Subcutaneous abdominal adipose tissue (tissue), 5 donors: ENCODE results near the gene AIFM1.

Experiments used
- H3K27ac ChIP-seq: one replicate; pipeline ENCODE4 v1.7.0; 2013; ENCODE audit warnings: low read depth, mild to moderate bottlenecking, inconsistent platforms, low read length, moderate library complexity
- H3K27me3 ChIP-seq, 5 donors: one replicate each; pipeline ENCODE4 v1.7.0; 2013; ENCODE audit warnings: low read length in 5 of 5, inconsistent platforms in 1 of 5; ENCODE audit not compliant: control insufficient read depth in 5 of 5, insufficient read depth in 4 of 5
- H3K36me3 ChIP-seq, 5 donors: one replicate each; pipeline ENCODE4 v1.7.0; 2013; ENCODE audit warnings: low read length in 5 of 5; ENCODE audit not compliant: control insufficient read depth in 5 of 5, insufficient read depth in 5 of 5
- H3K4me1 ChIP-seq, 5 donors: one replicate each; pipeline ENCODE4 v1.7.0; 2013; ENCODE audit warnings: low read length in 5 of 5, mild to moderate bottlenecking in 3 of 5, moderate library complexity in 1 of 5; ENCODE audit not compliant: control insufficient read depth in 5 of 5, insufficient read depth in 5 of 5
- H3K4me3 ChIP-seq, 5 donors: one replicate each; pipeline ENCODE4 v1.7.0; 2013; ENCODE audit warnings: low read length in 5 of 5, low read depth in 1 of 5
- H3K9ac ChIP-seq, 5 donors: one replicate each; pipeline ENCODE4 v1.7.0; 2013; ENCODE audit warnings: low read length in 5 of 5, mild to moderate bottlenecking in 4 of 5, moderate library complexity in 3 of 5
- H3K9me3 ChIP-seq, 5 donors: one replicate each; pipeline ENCODE4 v1.7.0; 2013; ENCODE audit warnings: low read length in 5 of 5; ENCODE audit not compliant: control insufficient read depth in 5 of 5
- donor health status: healthy.
- donor health status: healthy.
- donor health status: healthy.
- donor health status: healthy.
- donor health status: healthy.

AIFM1 gene

DNA sequence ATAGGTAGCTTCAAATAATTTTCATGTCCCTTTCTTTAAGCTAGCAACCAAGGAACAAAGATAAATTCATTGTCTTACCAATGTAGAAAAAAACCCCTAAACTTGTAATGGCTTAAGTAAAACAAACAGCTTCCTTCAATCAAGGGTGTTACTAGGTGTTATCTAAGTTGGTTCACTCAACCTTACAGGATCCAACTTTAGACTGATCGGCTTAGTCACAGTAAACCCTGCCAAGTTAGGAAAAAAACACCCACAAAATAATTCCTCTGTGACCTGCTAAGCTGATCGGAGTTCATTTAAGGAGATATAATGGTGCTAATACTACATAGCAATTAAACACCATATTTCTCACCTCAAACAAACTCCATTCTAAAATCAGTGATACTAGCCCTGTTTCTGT is 10.1 kb downstream of the AIFM1 start:
- Histone ChIP-seq H3K4me1 (peaks cover 0 to 2% (median 0%) of the 10 kb centered on the region in 5 donors), H3K27ac (no peak overlapping the region), H3K4me3 (no peak overlapping the region)

GRCh38 chrX:130147631-130148030 is 18.0 kb downstream of the AIFM1 start:
- H3K27me3 ChIP-seq, result peaks cover 0 to 5% (median 0%) of the 10 kb centered on the region in 5 donors
- peaks cover 15 to 46% (median 20%) of the 10 kb centered on the region in 5 donors for H3K36me3 ChIP-seq
- no peak overlapping the region for H3K4me3 ChIP-seq
- no peaks in the 10 kb centered on the region for H3K9me3 ChIP-seq
- no peaks in the 10 kb centered on the region for H3K4me1 ChIP-seq
- no peak overlapping the region for H3K27ac ChIP-seq
- no peak overlapping the region for H3K9ac ChIP-seq

More for the DNA sequence above, 10.1 kb downstream of the AIFM1 start:
- Histone ChIP-seq H3K27me3 (no peaks in the 10 kb centered on the region), H3K9me3 (no peaks in the 10 kb centered on the region), H3K36me3 (peaks cover 0 to 3% (median 0%) of the 10 kb centered on the region in 5 donors), H3K9ac (no peak overlapping the region)

- Histone ChIP-seq H3K9me3 (no peaks in the 10 kb centered on the region), H3K4me1 (no peaks in the 10 kb centered on the region), H3K27ac (no peak overlapping the region), H3K9ac (no peak overlapping the region), H3K36me3 (peaks cover 15 to 51% (median 28%) of the 10 kb centered on the region in 5 donors), H3K4me3 (no peak overlapping the region), H3K27me3 (peaks cover 0 to 5% (median 0%) of the 10 kb centered on the region in 5 donors)
Measured at GRCh38 chrX:130145123-130145522, 20.5 kb downstream of the AIFM1 start.

DNA sequence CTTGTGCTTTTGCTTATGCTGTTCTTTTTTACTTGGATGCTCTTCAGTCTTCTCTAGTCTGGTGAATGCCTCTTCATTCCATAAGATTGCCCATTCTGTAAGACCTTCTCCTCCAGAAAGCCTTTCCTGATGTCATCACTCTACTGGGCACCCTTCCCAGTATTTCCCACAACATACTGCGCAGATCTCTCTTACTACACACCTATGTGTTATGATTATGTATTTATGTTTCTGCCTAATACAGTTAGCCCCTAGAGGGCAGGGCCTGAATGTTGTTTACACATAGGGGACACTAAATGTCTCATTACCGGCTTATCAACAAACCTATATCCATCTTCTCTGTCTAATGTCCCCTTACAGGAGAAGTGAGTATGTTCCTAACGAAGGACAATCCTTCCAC is 21.1 kb downstream of the AIFM1 start:
- peaks cover 0 to 5% (median 0%) of the 10 kb centered on the region in 5 donors for H3K27me3 ChIP-seq
- peaks cover 20 to 56% (median 28%) of the 10 kb centered on the region in 5 donors for H3K36me3 ChIP-seq
- H3K27ac ChIP-seq, result no peak overlapping the region
- H3K9ac ChIP-seq, result no peak overlapping the region
- H3K4me3 ChIP-seq, result no peak overlapping the region
- peaks cover 0 to 4% (median 0%) of the 10 kb centered on the region in 5 donors for H3K4me1 ChIP-seq
- no peaks in the 10 kb centered on the region for H3K9me3 ChIP-seq

GRCh38 chrX:130139474-130140201 is 26.0 kb downstream of the AIFM1 start:
- Histone ChIP-seq H3K4me1 (peaks cover 0 to 19% (median 4%) of the 10 kb centered on the region in 5 donors), H3K9me3 (no peaks in the 10 kb centered on the region), H3K9ac (no peak overlapping the region), H3K36me3 (peaks cover 11 to 46% (median 20%) of the 10 kb centered on the region in 5 donors), H3K4me3 (no peak overlapping the region), H3K27me3 (peaks cover 0 to 6% (median 0%) of the 10 kb centered on the region in 5 donors), H3K27ac (no peak overlapping the region)

GRCh38 chrX:130136961-130137360 is 28.7 kb downstream of the AIFM1 start:
- Histone ChIP-seq H3K4me1 (peaks cover 0 to 19% (median 4%) of the 10 kb centered on the region in 5 donors), H3K27me3 (peaks cover 0 to 6% (median 0%) of the 10 kb centered on the region in 5 donors), H3K4me3 (no peak overlapping the region), H3K9me3 (no peaks in the 10 kb centered on the region), H3K9ac (no peak overlapping the region), H3K36me3 (peaks cover 8 to 35% (median 22%) of the 10 kb centered on the region in 5 donors), H3K27ac (no peak overlapping the region)

DNA sequence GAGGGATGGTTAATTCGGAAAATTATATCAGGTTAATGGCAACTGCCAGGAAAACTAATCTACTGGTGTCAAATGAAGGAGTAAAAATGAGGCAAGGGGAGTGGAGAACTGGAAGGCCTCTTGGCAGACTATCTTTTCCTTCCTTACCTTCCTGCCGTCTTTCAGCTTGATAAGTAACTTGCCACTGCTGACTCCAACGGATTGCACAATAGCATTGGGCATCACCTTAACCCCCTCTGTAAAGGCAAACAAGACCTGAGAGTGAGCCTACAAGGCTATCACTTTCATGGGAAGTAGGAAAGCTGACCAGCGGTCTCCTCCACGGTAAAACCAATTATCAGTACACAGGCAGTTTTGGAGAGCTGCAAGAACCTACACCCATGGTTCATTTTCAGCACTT is 29.1 kb downstream of the AIFM1 start:
- Histone ChIP-seq H3K4me3 (no peak overlapping the region), H3K27ac (no peak overlapping the region), H3K9ac (no peak overlapping the region), H3K36me3 (peaks cover 9 to 37% (median 22%) of the 10 kb centered on the region in 5 donors), H3K4me1 (peaks cover 0 to 19% (median 4%) of the 10 kb centered on the region in 5 donors), H3K27me3 (peaks cover 0 to 6% (median 0%) of the 10 kb centered on the region in 5 donors), H3K9me3 (no peaks in the 10 kb centered on the region)

- Histone ChIP-seq H3K9ac (no peak overlapping the region), H3K9me3 (no peaks in the 10 kb centered on the region), H3K4me3 (no peak overlapping the region), H3K36me3 (peaks cover 8 to 53% (median 31%) of the 10 kb centered on the region in 5 donors), H3K27me3 (no peaks in the 10 kb centered on the region), H3K27ac (no peak overlapping the region), H3K4me1 (peaks cover 0 to 7% (median 5%) of the 10 kb centered on the region in 5 donors)
Measured at GRCh38 chrX:130130990-130131389, 34.7 kb downstream of the AIFM1 start.

DNA sequence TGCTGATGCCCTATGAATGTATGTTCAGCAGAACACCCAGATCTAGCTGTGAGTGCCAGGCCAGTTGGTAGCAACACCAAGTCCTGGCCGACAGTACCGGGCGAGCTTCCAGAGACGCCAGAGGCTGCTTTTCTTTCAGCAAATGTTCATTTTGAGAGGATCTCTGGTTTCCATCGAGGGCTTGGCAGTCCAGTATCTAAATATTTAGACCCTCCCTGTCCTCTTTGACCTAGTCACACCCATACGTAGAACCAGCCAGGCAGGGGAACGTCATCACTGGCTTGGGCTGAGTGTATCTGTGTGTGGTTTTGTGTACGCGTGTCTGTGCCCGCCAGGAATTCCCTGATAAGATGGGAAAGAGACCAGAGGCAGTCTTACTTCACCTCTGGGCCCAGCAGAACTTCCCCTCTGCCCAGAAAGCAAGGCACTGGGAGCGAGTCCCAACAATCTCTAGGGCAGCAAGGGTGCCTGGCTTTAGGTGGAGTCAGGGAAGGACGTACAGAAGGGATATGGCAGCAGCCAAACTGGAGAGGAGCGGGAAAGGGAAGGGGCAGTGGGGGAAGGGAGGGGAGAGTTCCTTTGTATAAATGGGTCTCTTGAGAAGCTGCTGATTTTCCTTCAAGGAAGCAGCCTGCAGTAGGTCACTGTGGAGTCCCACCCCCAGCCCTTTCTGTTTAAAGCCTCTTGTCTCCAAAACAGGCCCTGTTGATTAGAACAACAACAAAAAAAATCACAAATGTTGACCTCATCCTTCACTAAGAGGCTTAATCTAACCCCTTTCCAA is 40.4 kb downstream of the AIFM1 start:
- H3K9ac ChIP-seq, result peak overlapping the region in 2 of 5 donors; percentile 3 to 35
- no peaks in the 10 kb centered on the region for H3K9me3 ChIP-seq
- H3K27me3 ChIP-seq, result peaks cover 0 to 7% (median 5%) of the 10 kb centered on the region in 5 donors
- peaks cover 3 to 25% (median 22%) of the 10 kb centered on the region in 5 donors for H3K4me1 ChIP-seq
- peak overlapping the region; percentile 85 for H3K27ac ChIP-seq
- H3K4me3 ChIP-seq, result no peak overlapping the region
- peaks cover 0 to 26% (median 17%) of the 10 kb centered on the region in 5 donors for H3K36me3 ChIP-seq

GRCh38 chrX:130124577-130124976 is 41.1 kb downstream of the AIFM1 start:
- Histone ChIP-seq H3K9me3 (no peaks in the 10 kb centered on the region), H3K4me1 (peaks cover 3 to 31% (median 27%) of the 10 kb centered on the region in 5 donors), H3K36me3 (peaks cover 0 to 19% (median 14%) of the 10 kb centered on the region in 5 donors), H3K27ac (peak overlapping the region; percentile 85), H3K27me3 (peaks cover 0 to 7% (median 5%) of the 10 kb centered on the region in 5 donors), H3K4me3 (no peak overlapping the region), H3K9ac (no peak overlapping the region)
